HG03378 (cell line): ENCODE results near the gene CCM2L.

Experiments used
- ATAC-seq: cut with Tn5 transposase; IDR thresholded peaks from one replicate; pipeline ENCODE4 v1.9.1; 2021; ENCODE audit warnings: mild to moderate bottlenecking, moderate library complexity; ENCODE audit not compliant: unreplicated experiment

Gene CCM2L

GRCh38 chr20:32010101-32010500, at the start of gene CCM2L:
TSS of gene CCM2L (plus strand) at chr20:32010438. CDS start at chr20:32010455, 17 bp downstream.
- no peak for ATAC-seq

DNA sequence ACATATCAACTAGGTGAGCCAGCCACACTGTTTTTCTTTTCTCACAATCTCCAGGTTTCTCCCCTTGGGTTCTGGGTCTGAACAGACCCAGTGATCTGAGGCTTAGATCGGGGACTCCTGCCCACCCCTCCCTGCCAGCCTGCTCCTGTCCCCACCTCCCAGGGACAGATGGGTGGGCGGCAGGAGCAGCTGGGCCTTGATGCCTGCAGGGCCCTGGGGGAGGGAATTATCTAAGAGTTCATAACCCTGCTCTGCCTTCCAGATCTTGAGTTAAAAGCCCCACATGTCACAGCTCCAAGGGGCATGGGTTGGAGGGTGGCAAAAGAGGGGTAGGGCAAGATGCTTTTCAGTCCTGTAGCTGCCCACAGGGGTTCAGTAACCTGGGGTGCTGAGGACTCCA, 47.5 kb upstream of the CCM2L start:
- no peak for ATAC-seq

DNA sequence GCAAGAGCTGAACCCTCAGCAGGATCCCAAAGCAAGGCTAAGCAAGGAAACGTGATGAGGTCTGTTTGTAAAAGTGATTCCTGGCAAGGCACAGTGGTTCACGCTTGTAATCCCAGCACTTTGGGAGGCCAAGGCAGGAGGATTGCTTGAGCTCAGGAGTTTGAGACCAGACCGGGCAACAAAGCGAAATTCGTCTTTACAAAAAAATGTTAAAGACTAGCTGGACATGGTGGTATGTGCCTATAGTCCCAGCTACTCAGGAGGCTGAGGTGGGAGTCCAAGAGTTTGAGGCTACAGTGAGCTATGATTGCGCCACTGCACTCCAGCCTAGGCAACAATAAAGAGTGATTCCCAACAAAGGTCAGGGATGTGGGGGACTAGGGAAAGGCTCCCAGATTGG, 46.3 kb upstream of the CCM2L start:
- no peak for ATAC-seq

GRCh38 chr20:31966991-31967655, 43.1 kb upstream of the CCM2L start:
- no peak for ATAC-seq

DNA sequence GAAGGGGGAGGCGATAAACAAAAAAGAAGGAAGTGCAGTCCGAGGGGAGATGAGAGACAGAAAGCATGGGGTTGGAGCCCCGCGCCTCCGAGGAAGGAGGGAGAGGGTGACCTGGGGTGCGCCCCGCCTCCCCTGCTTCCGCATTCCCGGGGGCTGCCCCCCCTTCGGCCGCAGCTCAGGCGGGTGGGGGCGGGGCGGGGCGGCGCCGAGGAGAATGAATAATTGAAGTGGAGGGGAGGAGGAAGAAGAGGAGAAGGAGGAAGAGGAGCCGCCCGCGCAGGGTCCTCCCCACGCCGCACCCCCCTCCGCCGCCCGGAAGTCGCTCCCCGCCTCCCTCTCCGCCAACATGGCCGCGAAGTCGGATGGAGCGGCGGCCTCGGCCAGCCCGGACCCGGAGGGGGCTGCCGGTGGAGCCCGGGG, 42.4 kb upstream of the CCM2L start, which contains the start of gene XKR7:
XKR7 (plus strand) TSS at position 322 of the 420 bp plus-strand sequence; CDS start at position 347, 25 bp downstream.
- ATAC-seq, result no peak

DNA sequence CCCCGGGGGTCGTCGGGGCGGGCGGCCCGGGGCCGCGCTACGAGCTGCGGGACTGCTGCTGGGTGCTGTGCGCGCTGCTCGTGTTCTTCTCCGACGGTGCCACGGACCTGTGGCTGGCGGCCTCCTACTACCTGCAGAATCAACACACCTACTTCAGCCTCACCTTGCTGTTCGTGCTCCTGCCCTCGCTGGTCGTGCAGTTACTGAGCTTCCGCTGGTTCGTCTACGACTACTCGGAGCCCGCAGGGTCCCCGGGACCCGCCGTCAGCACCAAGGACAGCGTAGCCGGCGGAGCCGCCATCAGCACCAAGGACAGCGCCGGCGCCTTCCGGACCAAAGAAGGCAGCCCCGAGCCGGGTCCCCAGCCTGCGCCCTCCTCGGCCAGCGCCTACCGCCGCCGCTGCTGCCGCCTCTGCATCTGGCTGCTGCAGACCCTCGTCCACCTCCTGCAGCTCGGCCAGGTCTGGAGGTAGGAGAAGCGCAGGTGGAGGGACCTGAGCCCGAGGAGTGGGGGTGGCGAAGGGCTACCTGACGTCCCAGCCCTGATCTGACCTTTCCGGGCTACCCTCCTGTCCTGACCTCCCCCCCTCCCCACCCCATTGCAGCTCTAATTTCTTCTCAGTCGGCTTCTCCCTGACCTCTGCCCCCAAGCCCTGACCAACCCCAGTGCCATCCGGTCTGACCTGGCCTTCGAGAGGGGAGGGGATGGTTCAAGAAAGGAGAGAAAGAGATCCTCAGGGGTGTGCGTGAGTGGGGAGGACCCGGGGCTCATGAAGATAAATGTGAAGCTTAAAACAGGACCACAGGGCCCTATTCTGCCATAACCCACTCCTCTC, 41.7 kb upstream of the CCM2L start:
- no peak for ATAC-seq

GRCh38 chr20:31969991-31970390, 40.2 kb upstream of the CCM2L start:
- no peak for ATAC-seq

GRCh38 chr20:31972471-31973021, 37.7 kb upstream of the CCM2L start:
- ATAC-seq, result no peak

DNA sequence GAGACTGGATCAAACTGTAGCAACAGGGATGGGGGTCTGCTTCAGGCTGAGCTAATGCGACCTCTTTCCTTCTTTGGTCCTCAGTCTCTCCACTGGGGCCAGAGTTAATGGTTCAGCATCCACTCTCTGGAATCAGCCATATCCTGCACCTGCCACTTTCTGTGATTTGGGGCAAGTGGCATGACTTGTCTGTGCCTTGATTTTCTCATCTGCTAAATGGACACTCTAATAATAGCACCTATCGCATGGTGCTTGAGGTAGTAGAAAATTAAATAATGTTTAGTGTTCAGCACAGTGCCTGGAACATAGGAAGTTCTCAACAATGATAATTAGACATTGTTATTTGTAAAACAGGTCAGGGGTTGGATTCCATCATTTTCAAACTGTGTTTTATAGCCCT, 35.9 kb upstream of the CCM2L start:
- ATAC-seq, result no peak

DNA sequence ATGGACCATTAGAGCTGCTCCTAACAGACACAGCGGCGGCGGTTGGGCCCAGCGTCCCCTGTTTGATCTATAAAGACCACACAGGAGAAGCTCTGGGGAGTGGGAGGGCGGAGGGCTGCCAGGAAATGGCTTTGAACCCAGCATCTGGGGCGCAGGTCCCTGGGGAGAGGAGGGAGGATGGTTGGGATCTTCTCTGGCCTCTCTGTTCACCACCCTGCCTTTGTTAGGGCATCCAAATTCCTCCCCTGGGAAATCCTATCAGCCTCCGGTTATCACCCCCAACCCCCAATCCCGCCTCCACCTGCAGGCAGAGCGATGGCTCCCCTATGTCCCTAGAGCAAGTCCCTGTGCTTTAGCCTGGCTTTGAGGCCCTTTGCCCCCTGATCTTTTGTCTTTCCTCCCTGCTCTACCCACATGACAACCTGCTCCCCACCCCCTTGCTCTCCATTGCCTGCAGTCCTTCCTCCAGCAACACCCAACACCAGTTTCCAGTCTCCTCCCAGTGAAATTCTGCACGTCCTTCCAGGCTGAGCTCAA, 35.2 kb upstream of the CCM2L start:
- ATAC-seq, result no peak

DNA sequence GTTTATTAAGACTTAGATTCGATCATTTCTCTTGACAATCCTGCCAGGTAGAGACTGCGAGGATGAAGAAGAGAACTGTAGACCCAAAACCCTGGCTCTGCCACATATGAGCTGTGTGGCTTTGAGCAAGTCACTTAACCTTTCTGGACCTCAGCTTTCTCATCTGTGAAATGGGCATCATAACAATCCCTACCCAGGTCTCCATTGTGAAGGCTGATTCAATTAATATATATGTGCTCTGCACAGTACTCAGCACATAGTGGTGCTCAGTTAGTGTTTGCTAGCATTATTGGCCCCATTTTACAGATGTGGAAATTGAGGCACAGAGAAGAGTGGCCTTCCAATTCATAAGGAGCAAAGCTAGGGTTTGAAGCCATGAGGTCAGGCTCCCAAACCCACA, 34.4 kb upstream of the CCM2L start:
- no peak for ATAC-seq

DNA sequence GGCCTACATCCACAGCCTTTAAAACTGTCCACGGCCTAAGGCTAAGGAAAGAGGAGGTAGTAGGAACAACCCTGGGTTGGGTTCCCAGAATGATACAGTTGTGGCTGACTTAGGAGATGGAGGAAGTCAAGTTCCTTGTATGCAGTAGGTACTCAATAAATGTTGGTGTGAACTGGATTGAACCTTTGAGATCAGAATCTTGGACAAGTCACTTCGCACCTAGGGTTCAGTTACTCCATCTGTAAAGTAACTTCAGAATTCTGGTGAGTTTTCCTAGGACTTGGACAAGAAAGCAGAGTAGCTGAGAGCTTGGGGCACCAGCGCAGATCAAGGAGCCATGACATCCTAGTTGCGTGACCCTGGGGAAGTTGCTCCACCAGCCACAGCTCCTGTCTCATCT, 33.2 kb upstream of the CCM2L start:
- no peak for ATAC-seq

DNA sequence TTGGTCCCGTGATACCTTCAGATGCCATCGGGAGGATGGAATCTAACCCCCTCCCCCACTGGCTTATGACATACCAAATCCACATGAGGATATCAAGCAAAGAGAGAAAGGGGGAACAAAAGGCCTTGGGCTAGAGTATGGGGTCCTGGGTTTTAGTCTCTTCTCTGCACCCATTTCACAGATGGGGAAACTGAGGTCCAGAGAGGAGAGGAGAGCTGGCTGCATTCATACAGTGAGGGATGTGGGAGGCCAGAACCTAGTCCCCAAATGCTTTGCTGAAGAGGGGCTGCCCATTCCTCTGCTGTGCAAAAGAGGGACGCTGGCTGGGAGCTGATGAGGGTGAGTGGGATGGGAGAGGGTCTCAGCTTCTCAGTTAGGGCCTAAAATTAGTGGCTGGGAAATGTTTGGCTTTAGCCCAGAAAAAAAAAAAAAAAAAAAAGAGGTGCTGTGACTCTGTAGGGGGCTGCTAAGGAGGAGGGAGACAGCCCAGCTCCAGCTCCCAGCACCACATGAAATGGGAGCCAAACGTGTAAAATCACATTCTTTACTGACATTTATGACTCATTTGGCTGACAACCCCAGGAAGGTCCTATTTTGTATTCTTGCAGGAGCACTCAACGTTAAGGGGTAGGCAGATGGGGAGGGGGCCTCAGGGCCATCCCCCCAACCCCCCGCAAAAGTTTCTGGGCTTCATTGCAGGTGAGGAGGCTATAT, 30.4 kb upstream of the CCM2L start:
- ATAC-seq, result no peak

DNA sequence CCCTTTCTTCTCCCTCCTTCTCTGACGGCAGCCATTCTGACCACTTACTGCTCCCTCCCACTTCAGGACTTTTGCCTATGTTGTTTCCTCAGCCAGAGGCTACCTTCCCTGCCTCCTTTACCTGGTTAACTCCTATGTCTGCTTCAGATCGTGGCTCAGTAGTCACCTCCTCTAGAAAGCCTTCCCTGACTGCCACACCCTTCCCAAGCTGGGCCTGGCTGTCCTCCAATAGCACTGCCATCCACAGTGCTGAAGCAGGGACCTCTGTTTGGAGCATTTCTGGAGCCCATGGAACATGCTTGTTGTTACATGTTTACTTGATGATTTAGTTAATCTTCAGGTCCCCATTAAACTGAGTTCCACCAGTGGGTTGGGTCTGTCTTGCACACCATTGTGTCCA, 28.5 kb upstream of the CCM2L start:
- no peak for ATAC-seq

GRCh38 chr20:31984981-31985471, 25.2 kb upstream of the CCM2L start:
- no peak for ATAC-seq

- ATAC-seq, result no peak
Measured at GRCh38 chr20:31987744-31988143, 22.5 kb upstream of the CCM2L start.

DNA sequence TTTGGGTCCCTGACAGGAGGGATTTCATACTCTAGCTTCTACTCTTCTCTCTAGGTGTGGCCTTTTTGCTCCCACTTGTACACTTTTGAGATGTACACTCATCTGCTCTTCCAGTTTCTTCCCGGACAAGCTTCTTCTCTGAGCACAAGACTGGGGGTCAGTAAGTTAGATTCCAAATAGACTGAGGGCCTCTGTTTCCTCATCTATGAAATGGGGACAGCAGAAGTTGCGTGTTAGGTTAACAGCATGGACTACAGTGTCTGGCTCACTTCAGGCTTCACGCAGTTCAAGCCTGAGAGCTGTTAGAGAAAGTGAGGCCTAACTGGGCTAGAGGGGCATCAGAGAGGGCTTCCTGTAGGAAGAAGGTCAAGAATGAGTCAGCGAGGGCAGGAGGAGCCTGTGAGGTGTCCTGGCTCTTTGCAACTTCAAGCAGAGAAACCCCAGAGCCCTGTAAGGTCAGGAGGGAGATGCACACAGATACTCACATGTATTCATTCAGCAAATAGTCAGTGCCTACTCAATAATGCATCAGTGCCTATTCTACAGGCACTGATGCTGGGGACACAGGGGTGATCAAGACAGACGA, 21.7 kb upstream of the CCM2L start:
- no peak for ATAC-seq

- no peak for ATAC-seq
Measured at GRCh38 chr20:31989030-31989645, 21.1 kb upstream of the CCM2L start.

- no peak for ATAC-seq
Measured at GRCh38 chr20:31990641-31991338, 19.4 kb upstream of the CCM2L start.

GRCh38 chr20:31991339-31991705, 18.9 kb upstream of the CCM2L start:
- ATAC-seq, result no peak
